ENCODE data around the gene CAMK2B.

Gene CAMK2B

GRCh38 chr7:44308596-44309270 lies 16.7 kb downstream of the CAMK2B start:
- no peak for DNase-seq (ENCODE audit: low spot score)

- DNase-seq (ENCODE audit: low spot score): no peak
Observed at GRCh38 chr7:44307905-44308595, 17.3 kb downstream of the CAMK2B start.

GRCh38 chr7:44307301-44307900 lies 18.0 kb downstream of the CAMK2B start:
- DNase-seq (ENCODE audit: low spot score): peak; percentile 74

- DNase-seq (ENCODE audit: low spot score): no peak
Observed at GRCh38 chr7:44306606-44307005, 18.8 kb downstream of the CAMK2B start.

- no peak for DNase-seq (ENCODE audit: low spot score)
Observed at GRCh38 chr7:44305564-44306507, 19.6 kb downstream of the CAMK2B start.

- no peak for DNase-seq (ENCODE audit: low spot score)
Observed at GRCh38 chr7:44294325-44295069, 30.9 kb downstream of the CAMK2B start.

- DNase-seq (ENCODE audit: low spot score): no peak
Observed at GRCh38 chr7:44293561-44294324, 31.7 kb downstream of the CAMK2B start.

- no peak for DNase-seq (ENCODE audit: low spot score)
Observed at GRCh38 chr7:44292876-44293560, 32.4 kb downstream of the CAMK2B start.

- DNase-seq (ENCODE audit: low spot score): no peak
Observed at GRCh38 chr7:44292420-44292817, 33.0 kb downstream of the CAMK2B start.

- DNase-seq (ENCODE audit: low spot score): no peak
Observed at GRCh38 chr7:44291733-44292419, 33.5 kb downstream of the CAMK2B start.

- DNase-seq (ENCODE audit: low spot score): peak; percentile 3
Observed at GRCh38 chr7:44291066-44291732, 34.2 kb downstream of the CAMK2B start.

GRCh38 chr7:44290252-44290620 lies 35.2 kb downstream of the CAMK2B start:
- no peak for DNase-seq (ENCODE audit: low spot score)

GRCh38 chr7:44289341-44290251 lies 35.8 kb downstream of the CAMK2B start:
- no peak for DNase-seq (ENCODE audit: low spot score)

GRCh38 chr7:44288811-44289340 lies 36.5 kb downstream of the CAMK2B start:
- DNase-seq (ENCODE audit: low spot score): no peak

GRCh38 chr7:44288381-44288685 lies 37.1 kb downstream of the CAMK2B start:
- DNase-seq (ENCODE audit: low spot score): no peak

- no peak for DNase-seq (ENCODE audit: low spot score)
Observed at GRCh38 chr7:44287488-44288380, 37.7 kb downstream of the CAMK2B start.
